Activated T-cell treated with anti-CD3 and anti-CD28 coated beads, Interleukin-2, amount 50 U/mL, for 24 hours (primary cell): ENCODE data around the gene PTTG2.

Source experiments
- DNase-seq: peaks from one replicate; pipeline ENCODE4 v3.0.0-alpha.2; 2020
- H3K27ac Mint-ChIP-seq: 2 replicates; pipeline ENCODE4 v1.8.0; 2020; ENCODE audit warnings: mild to moderate bottlenecking, mixed read lengths
- H3K27me3 Mint-ChIP-seq: 2 replicates; pipeline ENCODE4 v1.8.0; 2020; ENCODE audit warnings: mixed read lengths
- H3K36me3 Mint-ChIP-seq: 2 replicates; pipeline ENCODE4 v1.8.0; 2020; ENCODE audit warnings: low read depth, mixed read lengths
- H3K4me1 Mint-ChIP-seq: 2 replicates; pipeline ENCODE4 v1.8.0; 2020; ENCODE audit warnings: low read depth, mixed read lengths
- H3K4me3 Mint-ChIP-seq: 2 replicates; pipeline ENCODE4 v1.8.0; 2020; ENCODE audit warnings: mild to moderate bottlenecking, moderate library complexity, mixed read lengths
- H3K9me3 Mint-ChIP-seq: 2 replicates; pipeline ENCODE4 v1.8.0; 2020; ENCODE audit warnings: mixed read lengths

Gene PTTG2

GRCh38 chr4:37946503-37947179 is 13.6 kb upstream of the PTTG2 start:
- no peak for DNase-seq
- no peaks in the 10 kb centered on the region for H3K27me3 Mint-ChIP-seq
- no peak overlapping the region for H3K27ac Mint-ChIP-seq
- peaks cover 29% of the 10 kb centered on the region for H3K4me1 Mint-ChIP-seq
- H3K9me3 Mint-ChIP-seq: no peaks in the 10 kb centered on the region
- no peak overlapping the region for H3K4me3 Mint-ChIP-seq
- H3K36me3 Mint-ChIP-seq: peaks cover 8% of the 10 kb centered on the region

GRCh38 chr4:37948542-37948941 is 11.7 kb upstream of the PTTG2 start:
- Mint-ChIP-seq H3K4me3 (no peak overlapping the region), H3K9me3 (no peaks in the 10 kb centered on the region), H3K27ac (no peak overlapping the region), H3K36me3 (peaks cover 9% of the 10 kb centered on the region), H3K27me3 (no peaks in the 10 kb centered on the region), H3K4me1 (peaks cover 27% of the 10 kb centered on the region)
- DNase-seq: no peak

DNA sequence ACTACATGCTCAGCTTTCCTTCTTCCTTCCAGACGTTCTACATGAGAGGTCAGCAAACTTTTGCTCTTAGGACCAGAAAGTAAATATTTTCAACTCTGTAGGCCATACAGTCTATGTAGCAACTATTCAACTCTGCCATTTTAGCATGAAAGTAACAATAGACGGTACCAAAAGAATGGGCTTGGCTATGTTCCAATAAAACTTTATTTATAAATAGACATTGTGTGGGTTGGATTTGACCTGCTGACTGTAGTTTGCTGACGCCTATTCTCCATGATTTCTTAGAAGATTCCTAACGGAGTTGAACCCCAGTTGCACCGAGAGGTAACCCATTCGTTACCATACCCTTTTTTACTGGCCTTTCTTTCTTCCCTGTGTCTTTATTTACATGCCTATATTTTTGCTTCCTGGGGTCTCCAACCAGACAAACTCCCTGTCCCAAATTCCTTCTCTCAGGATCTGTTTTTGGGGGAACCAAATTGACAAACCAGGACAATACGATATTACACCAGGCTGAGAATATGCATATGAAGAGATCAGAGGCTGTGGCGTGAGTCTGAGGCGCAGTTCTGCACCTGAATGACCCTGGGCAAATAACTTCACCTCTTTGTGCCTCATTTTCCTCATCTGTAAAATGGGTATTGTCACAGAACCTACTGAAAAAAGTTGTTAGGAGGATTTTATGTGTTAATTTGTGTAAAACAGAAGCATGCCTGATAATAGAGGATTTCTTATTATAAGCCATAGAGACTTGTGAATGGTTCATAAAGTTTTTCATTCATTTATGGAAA is 10.4 kb upstream of the PTTG2 start:
- Mint-ChIP-seq H3K4me3 (no peak overlapping the region), H3K27me3 (no peaks in the 10 kb centered on the region), H3K4me1 (peaks cover 36% of the 10 kb centered on the region), H3K36me3 (peaks cover 9% of the 10 kb centered on the region), H3K9me3 (no peaks in the 10 kb centered on the region), H3K27ac (no peak overlapping the region)
- no peak for DNase-seq

GRCh38 chr4:37951461-37952352 is 8.5 kb upstream of the PTTG2 start:
- H3K36me3 Mint-ChIP-seq: peaks cover 6% of the 10 kb centered on the region

DNA sequence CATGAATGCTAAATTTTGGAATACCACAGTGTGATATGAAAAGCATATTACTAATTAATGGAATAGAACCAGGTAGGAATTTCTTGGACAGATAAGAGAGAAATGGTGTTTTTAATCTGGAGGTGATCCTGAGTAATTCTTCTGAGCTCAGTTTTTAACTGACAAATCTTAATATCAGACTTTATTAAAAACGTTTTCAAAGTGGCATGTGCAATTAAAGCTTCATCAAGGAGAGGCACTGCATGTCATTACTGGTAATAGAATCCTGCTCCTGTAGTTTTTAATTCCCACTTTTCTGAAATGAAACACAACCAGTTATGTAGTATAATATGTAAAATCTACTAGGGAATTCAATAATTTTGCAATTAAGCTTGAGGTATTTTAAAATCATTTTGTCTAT is 7.0 kb upstream of the PTTG2 start:
- peaks cover 24% of the 10 kb centered on the region for H3K4me1 Mint-ChIP-seq
- H3K9me3 Mint-ChIP-seq: no peaks in the 10 kb centered on the region
- H3K4me3 Mint-ChIP-seq: no peak overlapping the region
- H3K27me3 Mint-ChIP-seq: no peaks in the 10 kb centered on the region
- no peak overlapping the region for H3K27ac Mint-ChIP-seq
- H3K36me3 Mint-ChIP-seq: peaks cover 4% of the 10 kb centered on the region
- DNase-seq: no peak

More at GRCh38 chr4:37951461-37952352, 8.5 kb upstream of the PTTG2 start:
- H3K4me1 Mint-ChIP-seq: peaks cover 32% of the 10 kb centered on the region
- no peaks in the 10 kb centered on the region for H3K27me3 Mint-ChIP-seq
- no peak overlapping the region for H3K27ac Mint-ChIP-seq
- H3K9me3 Mint-ChIP-seq: no peaks in the 10 kb centered on the region
- DNase-seq: no peak
- no peak overlapping the region for H3K4me3 Mint-ChIP-seq

DNA sequence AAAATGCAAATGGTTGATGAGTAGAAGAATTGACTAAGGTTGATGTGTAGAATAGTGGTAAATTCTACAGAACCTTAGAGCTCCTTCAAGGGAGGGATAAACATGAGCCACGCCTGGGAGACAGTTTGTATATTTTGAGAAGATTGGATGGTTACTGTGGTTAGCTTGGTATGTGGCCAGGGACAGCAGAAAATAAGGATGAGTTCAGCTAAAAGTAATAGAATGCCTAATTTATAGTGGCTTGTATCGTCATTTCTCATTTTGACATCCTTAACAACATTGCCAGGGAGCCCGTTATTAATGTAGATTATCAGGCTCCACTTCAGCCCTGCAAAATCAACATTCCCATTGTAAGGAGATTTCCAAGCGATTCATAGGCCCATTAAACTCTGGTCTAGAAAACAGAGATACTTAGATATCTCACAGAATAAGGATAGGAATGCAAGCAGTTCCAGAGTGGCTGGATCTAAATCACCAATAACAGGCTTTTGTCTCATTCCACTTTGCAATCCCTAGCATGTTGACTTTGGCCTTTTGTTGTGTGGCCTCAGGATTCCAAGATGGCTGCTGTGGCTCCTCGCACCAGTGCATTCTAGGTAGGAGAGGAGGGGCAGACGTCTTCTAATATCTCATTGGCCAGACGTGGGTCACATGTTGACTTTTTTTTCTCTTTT is 6.4 kb upstream of the PTTG2 start:
- Mint-ChIP-seq H3K4me3 (no peak overlapping the region), H3K27me3 (no peaks in the 10 kb centered on the region), H3K27ac (no peak overlapping the region), H3K4me1 (peaks cover 19% of the 10 kb centered on the region), H3K9me3 (no peaks in the 10 kb centered on the region), H3K36me3 (peaks cover 4% of the 10 kb centered on the region)
- DNase-seq: no peak

DNA sequence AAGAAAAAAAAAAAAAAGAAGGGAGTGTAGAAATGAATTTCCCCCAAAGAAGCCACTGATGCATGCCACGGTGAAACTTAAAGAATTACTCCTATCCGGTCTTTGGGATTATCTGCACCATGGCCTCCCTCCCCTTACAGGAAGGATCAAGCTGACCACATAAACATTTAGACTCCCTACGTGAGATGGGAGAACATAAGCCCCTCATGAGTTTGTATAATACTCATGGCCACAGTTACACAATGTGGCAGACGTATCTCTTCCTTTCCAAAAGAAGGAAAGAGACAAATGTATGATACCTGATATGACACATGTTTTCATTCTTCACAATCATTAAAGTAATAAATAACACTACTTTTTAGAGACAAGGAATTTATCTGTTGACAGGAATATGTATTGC is 3.3 kb upstream of the PTTG2 start:
- Mint-ChIP-seq H3K4me1 (peaks cover 14% of the 10 kb centered on the region), H3K27me3 (no peaks in the 10 kb centered on the region), H3K9me3 (no peaks in the 10 kb centered on the region), H3K27ac (no peak overlapping the region), H3K36me3 (peaks cover 3% of the 10 kb centered on the region), H3K4me3 (no peak overlapping the region)
- DNase-seq: no peak

GRCh38 chr4:37958932-37959331 is 1.3 kb upstream of the PTTG2 start:
- no peaks in the 10 kb centered on the region for H3K36me3 Mint-ChIP-seq
- no peak for DNase-seq
- no peaks in the 10 kb centered on the region for H3K27me3 Mint-ChIP-seq
- peaks cover 16% of the 10 kb centered on the region for H3K4me1 Mint-ChIP-seq
- no peak overlapping the region for H3K27ac Mint-ChIP-seq
- no peak overlapping the region for H3K4me3 Mint-ChIP-seq
- H3K9me3 Mint-ChIP-seq: no peaks in the 10 kb centered on the region

DNA sequence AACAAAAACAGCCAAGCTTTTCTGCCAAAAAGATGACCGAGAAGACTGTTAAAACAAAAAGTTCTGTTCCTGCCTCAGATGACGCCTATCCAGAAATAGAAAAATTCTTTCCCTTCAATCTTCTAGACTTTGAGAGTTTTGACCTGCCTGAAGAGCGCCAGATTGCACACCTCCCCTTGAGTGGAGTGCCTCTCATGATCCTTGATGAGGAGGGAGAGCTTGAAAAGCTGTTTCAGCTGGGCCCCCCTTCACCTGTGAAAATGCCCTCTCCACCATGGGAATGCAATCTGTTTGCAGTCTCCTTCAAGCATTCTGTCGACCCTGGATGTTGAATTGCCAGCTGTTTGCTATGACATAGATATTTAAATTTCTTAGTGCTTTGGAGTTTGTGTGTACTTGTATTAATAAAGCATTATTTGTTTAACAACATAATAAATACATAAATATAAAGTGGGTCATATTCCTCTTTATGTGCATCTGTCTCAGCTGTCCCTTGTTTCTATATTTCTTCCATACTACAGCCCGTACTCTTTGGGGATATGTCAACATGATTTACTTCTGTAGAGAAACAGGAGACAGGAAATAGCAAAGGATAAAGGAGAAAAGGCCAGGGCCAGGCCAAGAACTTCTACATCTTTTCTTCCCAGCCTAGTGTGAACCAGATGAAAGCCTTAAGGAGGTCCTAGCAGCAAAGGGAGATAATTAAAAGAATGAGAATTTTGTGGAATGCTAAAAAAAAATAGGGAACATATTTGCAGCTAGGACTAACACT is 667 bp downstream of the PTTG2 start:
- H3K27me3 Mint-ChIP-seq: no peaks in the 10 kb centered on the region
- H3K36me3 Mint-ChIP-seq: no peaks in the 10 kb centered on the region

GRCh38 chr4:37964734-37965457 is 4.7 kb downstream of the PTTG2 start:
- H3K27ac Mint-ChIP-seq: no peak overlapping the region
- peaks cover 16% of the 10 kb centered on the region for H3K4me1 Mint-ChIP-seq
- H3K9me3 Mint-ChIP-seq: no peaks in the 10 kb centered on the region
- no peak for DNase-seq
- no peaks in the 10 kb centered on the region for H3K27me3 Mint-ChIP-seq
- H3K36me3 Mint-ChIP-seq: no peaks in the 10 kb centered on the region
- H3K4me3 Mint-ChIP-seq: no peak overlapping the region

More for the DNA sequence above, 667 bp downstream of the PTTG2 start:
- no peak overlapping the region for H3K27ac Mint-ChIP-seq
- H3K4me1 Mint-ChIP-seq: peaks cover 6% of the 10 kb centered on the region
- no peaks in the 10 kb centered on the region for H3K9me3 Mint-ChIP-seq
- H3K4me3 Mint-ChIP-seq: no peak overlapping the region
- DNase-seq: no peak

DNA sequence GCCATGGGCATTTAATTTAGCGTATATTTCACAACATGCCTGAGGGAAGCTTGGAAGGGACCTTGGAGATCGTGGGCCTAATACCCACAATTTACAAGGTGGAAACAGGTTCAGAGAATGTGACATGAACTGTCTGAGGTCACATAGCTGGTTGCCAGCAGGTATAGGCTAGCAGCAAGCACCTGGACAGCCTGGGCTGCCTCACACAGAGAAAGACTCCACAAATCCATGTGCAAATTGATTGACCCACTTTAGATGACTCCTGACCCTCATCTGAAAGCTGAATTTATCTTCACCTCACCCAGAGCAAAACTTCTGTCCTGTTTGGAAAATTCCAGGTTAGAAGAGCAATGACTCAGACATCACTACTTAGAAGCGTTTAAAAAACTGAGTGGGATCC is 5.8 kb downstream of the PTTG2 start:
- Mint-ChIP-seq H3K4me3 (no peak overlapping the region), H3K9me3 (no peaks in the 10 kb centered on the region), H3K27ac (no peak overlapping the region), H3K36me3 (no peaks in the 10 kb centered on the region), H3K4me1 (peaks cover 20% of the 10 kb centered on the region), H3K27me3 (no peaks in the 10 kb centered on the region)
- no peak for DNase-seq

- H3K27ac Mint-ChIP-seq: no peak overlapping the region
- H3K9me3 Mint-ChIP-seq: no peaks in the 10 kb centered on the region
- no peak overlapping the region for H3K4me3 Mint-ChIP-seq
- DNase-seq: no peak
- H3K36me3 Mint-ChIP-seq: no peaks in the 10 kb centered on the region
- no peaks in the 10 kb centered on the region for H3K27me3 Mint-ChIP-seq
- H3K4me1 Mint-ChIP-seq: peaks cover 20% of the 10 kb centered on the region
These were observed 7.5 kb downstream of the PTTG2 start for GRCh38 chr4:37967736-37968135.

DNA sequence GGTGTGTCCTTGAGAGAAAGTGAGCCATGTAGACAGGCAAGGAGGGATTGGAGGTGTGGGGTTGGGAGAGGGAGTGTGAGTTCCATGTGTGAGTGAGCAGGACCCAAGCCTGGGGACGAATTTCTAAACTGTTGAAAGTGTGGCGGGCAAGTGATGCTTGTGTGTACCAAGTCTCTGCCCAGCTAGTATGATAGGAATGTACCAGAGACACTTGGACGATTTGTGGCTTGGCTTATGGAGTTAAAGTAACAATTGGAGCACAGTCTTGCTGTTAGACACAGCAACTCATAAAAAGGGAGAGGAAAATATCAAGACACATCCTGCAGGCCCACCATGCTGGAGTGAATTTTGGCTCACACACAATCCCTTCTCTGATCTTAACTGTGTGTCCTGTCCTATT is 8.5 kb downstream of the PTTG2 start:
- H3K27ac Mint-ChIP-seq: no peak overlapping the region

More for the DNA sequence above, 8.5 kb downstream of the PTTG2 start:
- Mint-ChIP-seq H3K4me1 (peaks cover 29% of the 10 kb centered on the region), H3K36me3 (no peaks in the 10 kb centered on the region), H3K4me3 (no peak overlapping the region), H3K9me3 (no peaks in the 10 kb centered on the region), H3K27me3 (no peaks in the 10 kb centered on the region)
- DNase-seq: no peak
